Suprapubic skin (tissue), 3 donors: ENCODE data around the gene IFNK.

Experiments used
- POLR2AphosphoS5 ChIP-seq, 3 donors: sonication (generic); formaldehyde crosslinking; IDR thresholded peaks; one replicate each; pipeline ENCODE4 v1.6.1; 2017; ENCODE audit warnings: antibody characterized with exemption in 3 of 3
- TF ChIP-seq, protein P1 (sequence below), 2 donors: fragments of 200-600 bp in 1 of 2; fragments of 450-650 bp in 1 of 2; sonication (generic) in 1 of 2; IDR thresholded peaks; one replicate each; pipeline ENCODE4 v1.5.1; 2016 to 2019; ENCODE audit warnings: antibody characterized with exemption in 2 of 2, mild to moderate bottlenecking in 1 of 2, moderate library complexity in 1 of 2

DNA sequence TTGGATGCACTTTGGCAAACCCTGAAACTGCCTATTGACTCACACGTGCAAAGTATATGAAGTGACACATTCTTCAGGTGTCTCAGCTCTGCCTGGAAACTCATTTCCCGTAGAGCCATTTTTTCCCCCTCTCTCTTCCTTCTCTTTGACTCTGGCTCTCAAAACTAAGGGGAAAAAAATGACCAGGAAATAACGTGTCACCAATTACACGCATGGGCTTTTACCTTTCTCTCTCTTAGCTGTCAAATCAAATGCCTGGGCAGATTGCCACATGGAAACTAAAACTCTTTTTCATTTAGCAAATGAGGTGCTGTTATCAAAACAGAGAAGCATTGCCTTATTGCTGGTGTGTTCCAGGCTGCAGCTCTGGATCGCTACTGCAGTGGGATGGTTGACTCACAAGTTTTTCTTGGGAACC is 18.3 kb upstream of the IFNK start:
- TF ChIP-seq, protein P1, sequence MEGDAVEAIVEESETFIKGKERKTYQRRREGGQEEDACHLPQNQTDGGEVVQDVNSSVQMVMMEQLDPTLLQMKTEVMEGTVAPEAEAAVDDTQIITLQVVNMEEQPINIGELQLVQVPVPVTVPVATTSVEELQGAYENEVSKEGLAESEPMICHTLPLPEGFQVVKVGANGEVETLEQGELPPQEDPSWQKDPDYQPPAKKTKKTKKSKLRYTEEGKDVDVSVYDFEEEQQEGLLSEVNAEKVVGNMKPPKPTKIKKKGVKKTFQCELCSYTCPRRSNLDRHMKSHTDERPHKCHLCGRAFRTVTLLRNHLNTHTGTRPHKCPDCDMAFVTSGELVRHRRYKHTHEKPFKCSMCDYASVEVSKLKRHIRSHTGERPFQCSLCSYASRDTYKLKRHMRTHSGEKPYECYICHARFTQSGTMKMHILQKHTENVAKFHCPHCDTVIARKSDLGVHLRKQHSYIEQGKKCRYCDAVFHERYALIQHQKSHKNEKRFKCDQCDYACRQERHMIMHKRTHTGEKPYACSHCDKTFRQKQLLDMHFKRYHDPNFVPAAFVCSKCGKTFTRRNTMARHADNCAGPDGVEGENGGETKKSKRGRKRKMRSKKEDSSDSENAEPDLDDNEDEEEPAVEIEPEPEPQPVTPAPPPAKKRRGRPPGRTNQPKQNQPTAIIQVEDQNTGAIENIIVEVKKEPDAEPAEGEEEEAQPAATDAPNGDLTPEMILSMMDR (IDR thresholded peaks at IDR 0.05), result no peak
- no peak for TF ChIP-seq POLR2AphosphoS5 (IDR thresholded peaks at IDR 0.05)
